ENCODE data around the gene EFNA3. TPM values are rescaled to one million over a fixed set of nuclear protein-coding genes. Genes with fewer than 3 reads are reported as not detected.

Gene EFNA3
- total and polyA plus RNA-seq, 9 of the 15 experiments (the other 6 are each of a cell fraction or from before 2014, with no cell fraction given) = 0.59 to 7.9 (median 4.7) TPM

GRCh38 chr1:155121249-155121648, 42.6 kb downstream of the EFNA3 start (continued):
- TF ChIP-seq CEBPZ (IDR thresholded peaks at IDR 0.05; ENCODE audit: borderline replicate concordance, low read depth, low read length) = no peak
- no peak for TF ChIP-seq PBX2 (CRISPR knock-in tag; IDR thresholded peaks at IDR 0.05; ENCODE audit: low read depth)
- no peak for TF ChIP-seq PBX2 (tag; conservative IDR thresholded peaks at IDR 0.05; ENCODE audit: low read depth)
- peak; percentile 16 for TF ChIP-seq PRDM10 (IDR thresholded peaks at IDR 0.05; ENCODE audit: partially characterized antibody)
- TF ChIP-seq PTRF (tag; IDR thresholded peaks at IDR 0.05) = no peak
